Uterus (tissue), 4 donors: ENCODE data around the gene GALNTL6. TPM values are rescaled to one million over a fixed set of nuclear protein-coding genes. Genes with fewer than 3 reads are reported as not detected.

Experiments used
- DNase-seq, 2 donors: peaks; one replicate each; pipeline ENCODE4 v3.0.0-alpha.2; 2019 to 2020
- H3K27ac ChIP-seq, 2 donors: fragments of 200-600 bp; sonication (generic); 1 replicate in 1 of 2; 2 replicates in 1 of 2; pipeline ENCODE4 v1.5.1; 2016 to 2018
- H3K27me3 ChIP-seq, 2 donors: fragments of 200-600 bp; sonication (generic); one replicate each; pipeline ENCODE4 v1.5.1; 2018 to 2019; ENCODE audit warnings: control low read depth in 1 of 2
- H3K36me3 ChIP-seq, 2 donors: fragments of 200-600 bp; sonication (generic); one replicate each; pipeline ENCODE4 v1.5.1; 2019; ENCODE audit warnings: control low read depth in 1 of 2
- H3K4me1 ChIP-seq, 2 donors: fragments of 200-600 bp; sonication (generic); one replicate each; pipeline ENCODE4 v1.5.1; 2018 to 2019; ENCODE audit warnings: control low read depth in 1 of 2
- H3K4me3 ChIP-seq, 2 donors: fragments of 200-600 bp; sonication (generic); 1 replicate in 1 of 2; 2 replicates in 1 of 2; pipeline ENCODE4 v1.5.1; 2018 to 2019; ENCODE audit warnings: mild to moderate bottlenecking in 1 of 2
- H3K9me3 ChIP-seq, 2 donors: fragments of 200-600 bp; sonication (generic); one replicate each; pipeline ENCODE4 v1.5.1; 2019; ENCODE audit warnings: control low read depth in 1 of 2
- POLR2A ChIP-seq, 2 donors: fragments of 450-650 bp; IDR thresholded peaks; one replicate each; pipeline ENCODE4 v1.6.1; 2016; ENCODE audit warnings: antibody characterized with exemption in 2 of 2, mild to moderate bottlenecking in 1 of 2, moderate library complexity in 1 of 2
- intact Hi-C: fragments of 100-400 bp; cut with DNase I; formaldehyde crosslinking; loops from one replicate; pipeline ENCODE4 v1.15.1; 2023; ENCODE audit warnings: low total_unique reads
- total RNA-seq, 4 donors: library from RNA; depleted of rRNA in 3 of 4; stranded (reverse); fragments of >200 nt in 3 of 4; gene quantifications; one replicate each; pipeline versions ENCODE4 v1.1.0 to v1.2.4, GENCODE V29; 2014 to 2023
- TF ChIP-seq, protein P1 (sequence below), 4 experiments: fragments of 200-600 bp in 2 of 4; fragments of 450-650 bp in 2 of 4; sonication (generic) in 2 of 4; IDR thresholded peaks; one replicate each; pipeline ENCODE4 v1.5.1; 2016 to 2019; ENCODE audit warnings: antibody characterized with exemption in 4 of 4, mild to moderate bottlenecking in 2 of 4, moderate library complexity in 1 of 4
- donor health status: DM: yes; HTN: yes; CAD: no.

GALNTL6 gene
- total RNA-seq, 4 donors from 2014 or later = 2.6 TPM; not detected in 3

- intact Hi-C loops = no loop called here
- Histone ChIP-seq H3K27ac (no peak overlapping the region), H3K4me3 (no peak overlapping the region), H3K27me3 (no peaks in the 10 kb centered on the region), H3K4me1 (no peaks in the 10 kb centered on the region), H3K9me3 (no peaks in the 10 kb centered on the region), H3K36me3 (no peaks in the 10 kb centered on the region)
- TF ChIP-seq POLR2A (IDR thresholded peaks at IDR 0.05) = no peak
- TF ChIP-seq, protein P1, sequence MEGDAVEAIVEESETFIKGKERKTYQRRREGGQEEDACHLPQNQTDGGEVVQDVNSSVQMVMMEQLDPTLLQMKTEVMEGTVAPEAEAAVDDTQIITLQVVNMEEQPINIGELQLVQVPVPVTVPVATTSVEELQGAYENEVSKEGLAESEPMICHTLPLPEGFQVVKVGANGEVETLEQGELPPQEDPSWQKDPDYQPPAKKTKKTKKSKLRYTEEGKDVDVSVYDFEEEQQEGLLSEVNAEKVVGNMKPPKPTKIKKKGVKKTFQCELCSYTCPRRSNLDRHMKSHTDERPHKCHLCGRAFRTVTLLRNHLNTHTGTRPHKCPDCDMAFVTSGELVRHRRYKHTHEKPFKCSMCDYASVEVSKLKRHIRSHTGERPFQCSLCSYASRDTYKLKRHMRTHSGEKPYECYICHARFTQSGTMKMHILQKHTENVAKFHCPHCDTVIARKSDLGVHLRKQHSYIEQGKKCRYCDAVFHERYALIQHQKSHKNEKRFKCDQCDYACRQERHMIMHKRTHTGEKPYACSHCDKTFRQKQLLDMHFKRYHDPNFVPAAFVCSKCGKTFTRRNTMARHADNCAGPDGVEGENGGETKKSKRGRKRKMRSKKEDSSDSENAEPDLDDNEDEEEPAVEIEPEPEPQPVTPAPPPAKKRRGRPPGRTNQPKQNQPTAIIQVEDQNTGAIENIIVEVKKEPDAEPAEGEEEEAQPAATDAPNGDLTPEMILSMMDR (IDR thresholded peaks at IDR 0.05) = no peak
- DNase-seq = no peak
Measured at GRCh38 chr4:172495769-172496168, 682.6 kb downstream of the GALNTL6 start.

GRCh38 chr4:172497321-172497720 is 684.1 kb downstream of the GALNTL6 start:
- H3K27me3 ChIP-seq = no peaks in the 10 kb centered on the region
- no peaks in the 10 kb centered on the region for H3K9me3 ChIP-seq
- H3K36me3 ChIP-seq = no peaks in the 10 kb centered on the region
- no peak overlapping the region for H3K4me3 ChIP-seq
- intact Hi-C loops = no loop called here
- H3K4me1 ChIP-seq = no peaks in the 10 kb centered on the region
- TF ChIP-seq, protein P1 (IDR thresholded peaks at IDR 0.05) = no peak
- no peak for TF ChIP-seq POLR2A (IDR thresholded peaks at IDR 0.05)
- DNase-seq = no peak
- no peak overlapping the region for H3K27ac ChIP-seq

GRCh38 chr4:172514011-172514410 is 700.8 kb downstream of the GALNTL6 start:
- no peak for DNase-seq
- intact Hi-C loops = no loop called here
- H3K27me3 ChIP-seq = no peaks in the 10 kb centered on the region
- H3K4me1 ChIP-seq = no peaks in the 10 kb centered on the region
- H3K9me3 ChIP-seq = no peaks in the 10 kb centered on the region
- H3K27ac ChIP-seq = no peak overlapping the region
- no peaks in the 10 kb centered on the region for H3K36me3 ChIP-seq
- TF ChIP-seq, protein P1 (IDR thresholded peaks at IDR 0.05) = no peak
- TF ChIP-seq POLR2A (IDR thresholded peaks at IDR 0.05) = no peak
- no peak overlapping the region for H3K4me3 ChIP-seq

GRCh38 chr4:172514801-172515200 is 701.6 kb downstream of the GALNTL6 start:
- Histone ChIP-seq H3K9me3 (no peaks in the 10 kb centered on the region), H3K4me3 (no peak overlapping the region), H3K27me3 (no peaks in the 10 kb centered on the region), H3K4me1 (no peaks in the 10 kb centered on the region), H3K36me3 (no peaks in the 10 kb centered on the region), H3K27ac (no peak overlapping the region)
- TF ChIP-seq, protein P1 (IDR thresholded peaks at IDR 0.05) = no peak
- TF ChIP-seq POLR2A (IDR thresholded peaks at IDR 0.05) = no peak
- no peak for DNase-seq
- intact Hi-C loops = no loop called here

DNA sequence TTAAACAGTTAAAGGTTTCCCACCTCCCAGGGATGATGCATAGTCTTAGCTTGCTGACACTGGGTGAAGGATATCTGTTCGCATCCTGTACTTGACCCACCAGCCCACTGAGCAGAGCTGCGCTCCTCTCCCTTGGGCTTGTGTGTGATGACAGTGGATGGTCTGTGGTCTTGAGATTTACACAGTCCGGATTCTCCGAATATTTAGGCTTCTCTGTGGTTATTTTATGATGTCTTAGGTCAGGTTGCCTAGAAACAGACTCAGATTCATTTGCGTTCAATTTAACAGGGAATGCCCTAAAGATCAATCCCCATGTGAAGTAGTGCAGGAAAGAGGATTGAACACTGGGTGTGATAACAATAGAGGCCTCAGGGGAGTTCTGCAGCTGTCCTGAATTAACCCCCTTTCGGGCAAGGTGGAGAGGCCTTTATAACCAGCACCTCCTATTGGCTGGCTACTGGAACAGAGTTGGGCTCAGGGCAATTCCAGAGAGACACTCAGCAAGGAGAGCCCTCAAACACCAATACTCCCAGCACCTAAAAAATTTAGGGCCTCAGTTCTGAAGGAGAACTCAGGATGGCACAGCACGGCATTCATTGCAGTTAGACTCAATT is 702.2 kb downstream of the GALNTL6 start:
- no peaks in the 10 kb centered on the region for H3K4me1 ChIP-seq
- intact Hi-C loops = no loop called here
- no peaks in the 10 kb centered on the region for H3K9me3 ChIP-seq
- no peak overlapping the region for H3K27ac ChIP-seq
- no peak for TF ChIP-seq POLR2A (IDR thresholded peaks at IDR 0.05)
- TF ChIP-seq, protein P1 (IDR thresholded peaks at IDR 0.05) = no peak
- no peak overlapping the region for H3K4me3 ChIP-seq
- no peak for DNase-seq
- no peaks in the 10 kb centered on the region for H3K36me3 ChIP-seq
- H3K27me3 ChIP-seq = no peaks in the 10 kb centered on the region
